ENCODE measurements around the gene SLC7A7. TPM values are rescaled to one million over a fixed set of nuclear protein-coding genes. Genes with fewer than 3 reads are reported as not detected.

The SLC7A7 gene
- total RNA-seq, 1 donor, result 2.5 TPM

DNA sequence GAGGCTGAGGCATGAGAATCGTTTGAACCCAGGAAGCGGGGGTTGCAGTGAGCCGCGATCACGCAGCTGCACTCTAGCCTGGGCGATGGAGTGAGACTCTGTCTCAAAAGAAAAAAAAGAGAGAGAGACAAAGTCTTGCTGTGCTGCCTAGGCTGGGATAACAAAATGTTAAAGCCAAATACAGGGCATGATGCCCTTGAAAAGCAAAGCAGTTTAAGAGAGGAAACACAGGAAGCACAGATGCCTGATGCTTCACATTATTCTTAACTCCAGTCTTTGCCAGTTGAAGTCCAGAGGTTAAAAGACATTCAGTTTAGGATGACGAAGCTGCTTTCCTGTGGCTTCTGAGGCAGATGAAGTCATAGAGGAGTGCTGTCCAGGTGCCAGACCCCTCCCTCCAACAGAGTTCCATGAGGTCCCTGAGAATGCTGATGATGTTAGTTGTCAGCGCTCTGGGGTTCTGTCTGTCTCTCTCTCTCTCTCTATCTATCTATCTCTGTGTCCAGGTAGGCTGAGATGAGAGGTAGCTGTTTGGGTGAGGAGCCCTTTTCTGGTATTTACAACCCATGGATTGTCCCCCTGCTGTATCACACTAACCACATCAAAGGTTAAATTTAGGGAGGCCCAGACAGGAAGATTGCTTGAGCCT lies 9.6 kb upstream of the SLC7A7 start:
- H3K4me3 ChIP-seq (ENCODE audit: low read depth, low read length), result no peak overlapping the region
- TF ChIP-seq, protein P1, sequence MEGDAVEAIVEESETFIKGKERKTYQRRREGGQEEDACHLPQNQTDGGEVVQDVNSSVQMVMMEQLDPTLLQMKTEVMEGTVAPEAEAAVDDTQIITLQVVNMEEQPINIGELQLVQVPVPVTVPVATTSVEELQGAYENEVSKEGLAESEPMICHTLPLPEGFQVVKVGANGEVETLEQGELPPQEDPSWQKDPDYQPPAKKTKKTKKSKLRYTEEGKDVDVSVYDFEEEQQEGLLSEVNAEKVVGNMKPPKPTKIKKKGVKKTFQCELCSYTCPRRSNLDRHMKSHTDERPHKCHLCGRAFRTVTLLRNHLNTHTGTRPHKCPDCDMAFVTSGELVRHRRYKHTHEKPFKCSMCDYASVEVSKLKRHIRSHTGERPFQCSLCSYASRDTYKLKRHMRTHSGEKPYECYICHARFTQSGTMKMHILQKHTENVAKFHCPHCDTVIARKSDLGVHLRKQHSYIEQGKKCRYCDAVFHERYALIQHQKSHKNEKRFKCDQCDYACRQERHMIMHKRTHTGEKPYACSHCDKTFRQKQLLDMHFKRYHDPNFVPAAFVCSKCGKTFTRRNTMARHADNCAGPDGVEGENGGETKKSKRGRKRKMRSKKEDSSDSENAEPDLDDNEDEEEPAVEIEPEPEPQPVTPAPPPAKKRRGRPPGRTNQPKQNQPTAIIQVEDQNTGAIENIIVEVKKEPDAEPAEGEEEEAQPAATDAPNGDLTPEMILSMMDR (IDR thresholded peaks at IDR 0.05; ENCODE audit: insufficient read depth, low read length), result no peak
- DNase-seq (ENCODE audit: low read depth), result peak; percentile 96

DNA sequence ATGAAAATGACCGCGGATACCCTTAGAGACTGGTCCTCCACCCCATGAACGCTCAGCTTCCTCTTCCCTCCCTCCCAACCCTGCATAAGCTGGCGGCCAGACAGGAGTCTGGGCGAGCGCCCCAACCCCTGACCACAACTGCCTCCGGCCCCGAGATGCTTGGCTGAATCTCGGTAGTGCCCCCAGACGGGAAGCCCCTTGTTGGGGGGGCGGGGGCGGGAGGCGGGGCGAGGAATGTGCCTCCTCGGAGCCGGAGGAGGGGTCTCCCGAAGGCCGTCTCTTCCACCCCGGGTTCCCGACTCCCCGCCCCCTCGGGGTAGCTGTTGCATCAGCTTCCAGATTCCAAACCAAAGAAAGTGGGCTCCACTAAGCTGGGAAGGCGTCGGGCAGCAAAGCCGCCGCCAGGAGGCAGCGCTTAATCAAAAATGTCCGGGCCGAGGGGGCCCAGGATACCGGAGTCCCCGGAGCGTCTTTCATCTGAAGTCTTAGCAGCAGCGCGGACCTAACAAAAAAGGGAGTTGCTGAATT lies 7.4 kb upstream of the SLC7A7 start:
- TF ChIP-seq, protein P1 (IDR thresholded peaks at IDR 0.05; ENCODE audit: insufficient read depth, low read length), result peak; percentile 89
- DNase-seq (ENCODE audit: low read depth), result peak; percentile 94
- peak overlapping the region; percentile 22 for H3K4me3 ChIP-seq (ENCODE audit: low read depth, low read length)

DNA sequence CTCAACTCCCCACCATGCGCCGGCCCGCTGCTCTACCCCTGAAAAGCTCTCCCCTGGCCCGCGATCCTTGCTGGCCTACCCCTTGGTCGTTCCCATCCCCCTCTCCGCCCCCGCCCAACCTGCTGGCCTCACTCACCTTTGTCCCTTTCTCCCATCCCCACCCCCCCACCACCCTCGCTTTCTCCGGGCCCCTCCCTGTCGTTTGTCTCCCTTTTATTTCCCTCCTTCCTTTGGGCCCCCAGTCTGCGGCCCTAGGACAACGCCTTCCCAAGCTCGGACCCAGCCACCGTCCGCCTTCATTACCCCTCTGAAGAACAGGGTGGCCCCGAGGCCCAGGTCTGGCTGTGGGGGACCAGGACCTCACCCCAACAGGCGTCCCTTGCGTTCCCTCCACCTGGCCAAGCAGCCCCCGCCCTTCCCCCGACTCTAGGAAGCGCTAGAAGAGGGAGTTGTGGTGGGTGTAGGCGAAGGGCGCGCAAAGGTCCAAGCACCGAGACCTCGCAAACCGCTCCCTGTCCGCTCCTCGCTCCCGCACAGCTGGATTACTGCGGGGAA lies 6.9 kb upstream of the SLC7A7 start:
- peak overlapping the region; percentile 22 for H3K4me3 ChIP-seq (ENCODE audit: low read depth, low read length)
- no peak for DNase-seq (ENCODE audit: low read depth)
- TF ChIP-seq, protein P1 (IDR thresholded peaks at IDR 0.05; ENCODE audit: insufficient read depth, low read length), result no peak

DNA sequence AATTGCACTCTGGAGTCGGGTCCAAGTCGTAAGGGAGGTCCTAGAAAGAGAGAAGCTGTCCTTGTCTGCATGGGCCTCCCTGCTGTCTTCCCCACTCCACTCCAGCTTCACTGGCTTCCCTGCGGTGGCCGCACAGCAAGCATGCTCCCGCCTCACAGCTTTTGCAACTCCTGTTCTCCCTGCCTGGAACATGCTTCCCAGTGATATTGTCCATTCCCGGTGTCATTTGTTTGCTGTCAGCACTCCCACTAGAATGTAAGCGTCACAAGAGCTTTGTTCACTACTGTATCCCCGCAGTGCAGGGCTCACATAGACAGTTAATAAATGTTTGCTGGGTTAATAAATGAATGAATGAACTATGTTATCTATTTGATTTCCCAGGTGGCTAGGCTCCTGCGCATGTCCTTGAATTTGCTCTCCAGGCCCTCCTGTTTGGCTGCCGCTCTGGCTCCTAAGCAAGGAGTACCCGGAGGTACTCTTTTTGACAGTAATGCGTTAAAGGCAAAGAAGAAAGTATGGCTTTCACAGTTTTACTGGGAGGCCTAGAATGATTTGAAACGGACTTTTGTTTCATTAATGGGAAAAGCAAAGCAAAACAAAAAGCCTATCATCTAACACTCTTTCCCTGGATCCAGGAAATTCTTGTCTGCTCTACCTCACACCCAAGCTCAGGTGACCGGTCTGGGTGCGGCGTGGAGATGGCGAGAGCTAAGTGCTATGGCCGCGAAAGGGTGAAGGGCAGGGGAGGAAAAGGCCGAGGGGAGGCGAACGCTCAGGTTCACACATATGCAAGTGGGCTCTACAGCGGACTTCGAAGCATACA lies 6.2 kb upstream of the SLC7A7 start:
- DNase-seq (ENCODE audit: low read depth), result no peak
- TF ChIP-seq, protein P1 (IDR thresholded peaks at IDR 0.05; ENCODE audit: insufficient read depth, low read length), result no peak
- no peak overlapping the region for H3K4me3 ChIP-seq (ENCODE audit: low read depth, low read length)

DNA sequence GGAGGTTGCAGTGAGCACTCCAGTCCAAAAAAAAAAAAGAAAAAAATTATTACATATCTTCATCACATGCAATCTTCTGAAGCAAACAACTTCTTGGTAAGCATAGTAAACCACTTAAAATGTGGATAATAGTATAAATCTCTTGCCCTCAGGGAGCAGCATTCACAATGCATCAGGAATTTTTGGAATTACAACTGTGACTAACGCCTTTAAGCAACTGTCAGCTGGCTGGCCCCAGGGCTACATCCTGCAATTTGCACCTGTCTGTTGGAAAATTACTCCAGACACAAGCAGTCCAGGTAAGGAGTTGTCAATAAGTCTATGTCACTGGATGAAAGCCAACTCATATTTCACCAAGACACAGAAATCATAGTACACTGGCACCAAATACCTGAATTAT lies 5.5 kb upstream of the SLC7A7 start:
- H3K4me3 ChIP-seq (ENCODE audit: low read depth, low read length), result no peak overlapping the region
- TF ChIP-seq, protein P1 (IDR thresholded peaks at IDR 0.05; ENCODE audit: insufficient read depth, low read length), result no peak
- DNase-seq (ENCODE audit: low read depth), result no peak

GRCh38 chr14:22819151-22819988 lies 4.1 kb upstream of the SLC7A7 start:
- peak; percentile 75 for DNase-seq (ENCODE audit: low read depth)
- peak overlapping the region; percentile 39 for H3K4me3 ChIP-seq (ENCODE audit: low read depth, low read length)
- TF ChIP-seq, protein P1 (IDR thresholded peaks at IDR 0.05; ENCODE audit: insufficient read depth, low read length), result no peak

All from fibroblast of the aortic adventitia (primary cell).